Endothelial cell of umbilical vein (primary cell): ENCODE results near the gene UQCRC1.

ENCODE experiments used
- CTCF ChIP-seq, 2 donors: IDR thresholded peaks; 1 replicate in 1 of 2; 2 replicates in 1 of 2; pipeline ENCODE4 v1.5.1; 2011; ENCODE audit warnings: low read length in 2 of 2, mild to moderate bottlenecking in 2 of 2, moderate library complexity in 2 of 2, control low read depth in 1 of 2, inconsistent platforms in 1 of 2, low read depth in 1 of 2; ENCODE audit not compliant: insufficient read depth in 1 of 2; ENCODE audit errors: extremely low read depth in 1 of 2
- EZH2 ChIP-seq: IDR thresholded peaks from 2 replicates; pipeline ENCODE4 v1.6.1; 2012; ENCODE audit warnings: borderline replicate concordance, low read depth, mild to moderate bottlenecking, moderate library complexity, low read length, inconsistent platforms; ENCODE audit not compliant: severe bottlenecking
- FOS ChIP-seq: IDR thresholded peaks from 2 replicates; pipeline ENCODE4 v1.6.1; 2011; ENCODE audit warnings: mild to moderate bottlenecking, low read length, moderate library complexity, borderline replicate concordance; ENCODE audit not compliant: insufficient read depth
- JUN ChIP-seq: IDR thresholded peaks from 2 replicates; pipeline ENCODE4 v1.6.1; 2011; ENCODE audit warnings: borderline replicate concordance, low read depth; ENCODE audit not compliant: insufficient read length, insufficient read depth
- MAX ChIP-seq: IDR thresholded peaks from 2 replicates; pipeline ENCODE4 v1.6.1; 2011; ENCODE audit not compliant: insufficient read depth, insufficient read length
- POLR2A ChIP-seq: IDR thresholded peaks from 2 replicates; pipeline ENCODE4 v1.6.1; 2012; ENCODE audit warnings: low read depth, mild to moderate bottlenecking, control low read depth, low read length
- POLR2AphosphoS5 ChIP-seq: IDR thresholded peaks from 2 replicates; pipeline ENCODE4 v1.6.1; 2012; ENCODE audit warnings: low read depth, mild to moderate bottlenecking, control low read depth, low read length, moderate library complexity; ENCODE audit not compliant: insufficient read depth

- TF ChIP-seq CTCF (IDR thresholded peaks at IDR 0.05; ENCODE audit: extremely low read depth in 1 of 2, insufficient read depth in 1 of 2, low read depth in 1 of 2, low read length in 2 of 2): peak; percentile 75 to 85
- TF ChIP-seq POLR2AphosphoS5: peak; percentile 62
- no peak for TF ChIP-seq JUN
- no peak for TF ChIP-seq EZH2
- no peak for TF ChIP-seq POLR2A
- no peak for TF ChIP-seq MAX
- TF ChIP-seq FOS: no peak
Observed at GRCh38 chr3:48656061-48656840, 46.8 kb upstream of the UQCRC1 start.
